Skin of body (tissue), 2 donors: ENCODE measurements around the gene ADAMTSL2. TPM values are rescaled to one million over a fixed set of nuclear protein-coding genes. Genes with fewer than 3 reads are reported as not detected.
A peak's percentile ranks its signal among the peaks of the same experiment; 100 is the strongest.
"Not testable (repeated sequence)": the region's sequence is repeated elsewhere in the genome, so short reads cannot be mapped to it uniquely, and the experiment has no call there.

Experiments
- DNase-seq: peaks from one replicate; lab custom pipeline; 2025; lab: John Stamatoyannopoulos, UW
- total RNA-seq: library from RNA; depleted of rRNA; stranded (reverse); fragments of >200 nt; gene quantifications from one replicate; pipeline ENCODE4 v1.2.3, GENCODE V29; 2014

The ADAMTSL2 gene
- total RNA-seq, 1 donor from 2014 or later = 1.5 TPM

DNA sequence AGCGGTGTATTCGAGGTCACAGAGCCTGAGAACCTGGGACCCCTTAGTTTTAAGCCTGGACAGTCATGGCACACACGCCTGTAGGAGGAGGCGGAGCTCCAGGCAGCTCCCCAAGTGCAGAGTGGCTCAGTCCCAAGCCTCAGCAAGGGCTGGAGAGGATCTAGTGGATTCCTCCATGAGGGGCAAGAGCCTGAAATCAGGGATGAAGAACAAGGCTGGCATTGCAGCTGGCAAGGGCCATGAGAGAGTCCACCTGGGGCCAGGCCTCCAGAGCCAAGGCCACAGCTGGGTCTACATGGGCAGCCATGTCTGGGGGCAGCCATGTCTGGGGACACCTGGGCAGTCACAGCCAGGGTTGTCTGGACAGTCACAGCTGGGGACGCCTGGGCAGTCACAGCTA lies 21.9 kb downstream of the ADAMTSL2 start:
- no peak for DNase-seq

- DNase-seq = no peak
These were observed 23.1 kb downstream of the ADAMTSL2 start for GRCh38 chr9:133557581-133557980.

GRCh38 chr9:133558191-133559126 lies 24.0 kb downstream of the ADAMTSL2 start:
- peak; percentile 45 for DNase-seq

- no peak for DNase-seq
These were observed 25.8 kb downstream of the ADAMTSL2 start for GRCh38 chr9:133560311-133560710.

GRCh38 chr9:133560944-133561343 lies 26.4 kb downstream of the ADAMTSL2 start:
- no peak for DNase-seq

- DNase-seq = no peak
These were observed 27.6 kb downstream of the ADAMTSL2 start for GRCh38 chr9:133561976-133562554.

DNA sequence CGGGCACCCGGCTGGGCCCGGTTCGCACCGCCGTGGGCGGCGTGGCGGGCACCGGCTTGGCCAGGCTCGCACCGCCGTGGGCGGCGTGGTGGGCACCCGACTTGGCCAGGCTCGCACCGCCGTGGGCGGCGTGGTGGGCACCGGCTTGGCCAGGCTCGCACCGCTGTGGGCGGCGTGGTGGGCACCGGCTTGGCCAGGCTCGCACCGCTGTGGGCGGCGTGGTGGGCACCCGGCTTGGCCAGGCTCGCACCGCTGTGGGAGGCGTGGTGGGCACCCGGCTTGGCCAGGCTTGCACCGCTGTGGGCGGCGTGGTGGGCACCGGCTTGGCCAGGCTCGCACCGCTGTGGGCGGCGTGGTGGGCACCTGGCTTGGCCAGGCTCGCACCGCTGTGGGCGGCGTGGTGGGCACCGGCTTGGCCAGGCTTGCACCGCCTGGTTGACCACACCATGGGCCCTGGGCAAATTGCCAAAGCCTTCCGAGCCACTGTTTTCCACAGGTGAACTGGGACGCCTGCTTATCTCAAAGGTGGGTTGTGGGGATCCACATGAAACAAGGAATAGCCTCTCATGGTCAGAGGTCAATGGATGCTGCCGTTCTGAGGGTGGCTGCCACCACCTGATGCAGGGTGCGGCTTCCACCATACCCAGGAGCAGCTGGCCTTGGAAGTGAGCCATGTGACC lies 28.2 kb downstream of the ADAMTSL2 start:
- DNase-seq = no peak

DNA sequence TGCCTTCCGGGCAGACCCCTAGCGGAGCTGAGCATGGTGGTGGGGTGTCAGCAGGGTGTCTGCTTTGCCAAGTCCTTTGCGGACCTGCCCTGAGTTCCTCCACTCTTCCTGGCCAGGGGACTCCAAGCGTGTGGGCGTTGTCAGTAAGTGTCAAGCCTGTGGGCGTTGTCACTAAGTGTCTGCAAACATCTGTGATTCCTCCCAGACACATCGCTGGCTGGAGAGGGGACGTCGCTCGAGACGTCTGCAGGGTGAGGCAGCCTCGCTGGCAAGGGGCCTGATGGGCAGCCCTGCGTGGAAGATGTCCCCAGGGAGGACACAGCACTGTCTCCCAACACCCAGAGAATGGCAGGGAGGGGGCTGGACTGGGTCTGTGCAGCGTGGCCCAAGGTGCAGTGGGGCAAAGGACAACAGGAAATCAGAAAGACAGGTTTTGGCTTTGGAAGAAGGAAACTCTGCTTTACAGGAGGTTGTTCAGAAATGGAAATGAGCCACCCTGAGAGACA lies 28.8 kb downstream of the ADAMTSL2 start:
- DNase-seq = peak; percentile 46

- DNase-seq = not testable (repeated sequence)
These were observed 29.3 kb downstream of the ADAMTSL2 start for GRCh38 chr9:133563814-133564213.

GRCh38 chr9:133564451-133565116 lies 30.1 kb downstream of the ADAMTSL2 start:
- no peak for DNase-seq

GRCh38 chr9:133566382-133566781 lies 31.9 kb downstream of the ADAMTSL2 start:
- no peak for DNase-seq

DNA sequence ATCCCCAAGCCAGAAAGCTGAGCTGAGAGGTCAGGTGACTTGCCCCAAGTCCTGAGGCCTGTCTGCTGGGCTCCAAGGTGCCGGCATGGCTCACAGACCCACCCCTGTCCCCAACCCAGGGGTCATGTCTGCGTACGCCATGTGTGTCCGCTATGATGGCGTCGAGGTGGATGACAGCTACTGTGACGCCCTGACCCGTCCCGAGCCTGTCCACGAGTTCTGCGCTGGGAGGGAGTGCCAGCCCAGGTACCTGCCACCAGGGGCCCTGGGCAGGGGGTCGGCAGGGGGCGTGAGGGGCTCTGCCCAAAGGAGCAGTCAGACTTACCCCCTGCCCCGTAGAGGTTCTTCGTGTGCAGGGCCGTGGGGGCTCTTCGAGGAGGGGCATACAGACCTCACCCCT lies 32.3 kb downstream of the ADAMTSL2 start:
- no peak for DNase-seq

- DNase-seq = no peak
These were observed 33.7 kb downstream of the ADAMTSL2 start for GRCh38 chr9:133568186-133568585.

- DNase-seq = no peak
These were observed 34.7 kb downstream of the ADAMTSL2 start for GRCh38 chr9:133569121-133569785.

- no peak for DNase-seq
These were observed 35.6 kb downstream of the ADAMTSL2 start for GRCh38 chr9:133569891-133570690.

DNA sequence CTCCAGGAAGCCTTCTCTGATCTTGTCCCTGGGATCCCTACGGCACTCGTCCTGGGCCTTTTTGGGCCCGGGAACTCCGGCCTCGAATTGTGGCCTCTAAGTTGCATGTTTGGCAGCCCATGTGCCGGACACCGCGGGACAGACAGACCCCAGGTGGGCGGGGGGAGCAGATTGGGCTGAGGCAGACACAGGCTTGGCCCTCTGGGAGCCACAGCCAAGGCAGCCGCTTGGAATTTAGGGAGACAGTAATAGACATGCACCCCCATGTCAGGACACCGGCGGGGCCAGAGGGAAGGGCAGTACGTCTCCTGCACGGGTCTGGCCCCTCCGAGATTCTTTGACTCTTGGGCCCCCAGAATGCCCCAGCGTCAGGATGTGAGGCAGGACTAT lies 36.2 kb downstream of the ADAMTSL2 start:
- no peak for DNase-seq

- no peak for DNase-seq
These were observed 36.9 kb downstream of the ADAMTSL2 start for GRCh38 chr9:133571391-133571890.

- no peak for DNase-seq
These were observed 37.5 kb downstream of the ADAMTSL2 start for GRCh38 chr9:133571896-133572595.

GRCh38 chr9:133572821-133573361 lies 38.4 kb downstream of the ADAMTSL2 start:
- DNase-seq = no peak
